H1 (cell line): ENCODE data around the gene PRELID1. TPM values are rescaled to one million over a fixed set of nuclear protein-coding genes. Genes with fewer than 3 reads are reported as not detected.

Source experiments
- POLR2A ChIP-seq, 2 experiments: IDR thresholded peaks; 1 replicate in 1 of 2; 2 replicates in 1 of 2; pipeline ENCODE4 v1.6.1; 2011; ENCODE audit warnings: low read depth in 2 of 2, low read length in 2 of 2, mild to moderate bottlenecking in 2 of 2; ENCODE audit errors: control extremely low read depth in 1 of 2
- TAF7 ChIP-seq: optimal IDR thresholded peaks from 2 replicates; pipeline ENCODE3; 2011; ENCODE audit warnings: low read depth, mild to moderate bottlenecking, inconsistent platforms, low read length, moderate library complexity, borderline replicate concordance
- polyA plus RNA-seq, 7 experiments: library from polyadenylated mRNA; depleted of rRNA in 3 of 7; stranded (reverse) in 5 of 7; unstranded in 2 of 7; fragments of >200 nt in 5 of 7; fragments of 200-250 nt in 2 of 7; gene quantifications; 1 replicate in 5 of 7; 2 replicates in 1 of 7; 4 replicates in 1 of 7; pipeline versions ENCODE4 v1.2.1 to v1.2.3, GENCODE V29; 2011 to 2013; ENCODE audit warnings: missing spikeins in 2 of 7, mixed read lengths in 2 of 7
- total RNA-seq: library from RNA; stranded (reverse); fragmentation: NEBNext Ultra II Directional; extraction: Animal tissue kit (Norgen Biotek cat#: 25700); gene quantifications from 2 replicates; pipeline ENCODE4 v1.2.1, GENCODE V29; 2021

The PRELID1 gene
- total and polyA plus RNA-seq, 2 of the 8 experiments (the other 6 are each of a cell fraction or from before 2014, with no cell fraction given): 272 to 428 TPM

- TF ChIP-seq TAF7 (no peak), POLR2A (IDR thresholded peaks at IDR 0.05; ENCODE audit: control extremely low read depth in 1 of 2, low read depth in 2 of 2, low read length in 2 of 2) (no peak)
Observed at GRCh38 chr5:177308740-177309139, 5.1 kb downstream of the PRELID1 start (continued).
